WTC11 (cell line): Measurements from ENCODE around the gene NHLRC2. TPM values are rescaled to one million over a fixed set of nuclear protein-coding genes. Genes with fewer than 3 reads are reported as not detected.
A peak's percentile ranks its signal among the peaks of the same experiment; 100 is the strongest.

ENCODE experiments used
- ATAC-seq: fragments of 200-7000 bp; cut with Tn5 transposase; 2 replicates; pipeline ENCODE4 v1.10.0; 2021; ENCODE audit warnings: mild to moderate bottlenecking, moderate library complexity
- CTCF ChIA-PET: fragments of 300-600 bp; sonication (Branson Sonifier 250); formaldehyde crosslinking; loops from one replicate; lab custom pipeline; 2021; ENCODE audit warnings: antibody characterized with exemption; lab: Charles Lee
- POLR2A ChIA-PET: fragments of 350-600 bp; sonication (Branson Sonifier 250); formaldehyde crosslinking; loops from one replicate; lab custom pipeline; 2021; ENCODE audit warnings: antibody characterized with exemption; lab: Charles Lee
- DNase-seq: peaks from one replicate; pipeline ENCODE4 v3.0.0; 2021; ENCODE audit warnings: low spot score
- H3K27ac Mint-ChIP-seq: 2 replicates; pipeline ENCODE4 v1.8.0; 2021; ENCODE audit warnings: mixed read lengths
- H3K27me3 Mint-ChIP-seq: 2 replicates; pipeline ENCODE4 v1.8.0; 2021; ENCODE audit warnings: low read depth, mild to moderate bottlenecking, moderate library complexity, mixed read lengths
- H3K36me3 Mint-ChIP-seq: 2 replicates; pipeline ENCODE4 v1.8.0; 2021; ENCODE audit warnings: mixed read lengths
- H3K4me1 Mint-ChIP-seq: 2 replicates; pipeline ENCODE4 v1.8.0; 2022; ENCODE audit warnings: mixed read lengths
- H3K4me3 Mint-ChIP-seq: 2 replicates; pipeline ENCODE4 v1.8.0; 2021; ENCODE audit warnings: mild to moderate bottlenecking, moderate library complexity, mixed read lengths
- H3K9me3 Mint-ChIP-seq: 2 replicates; pipeline ENCODE4 v1.8.0; 2021; ENCODE audit warnings: mixed read lengths
- AR ChIP-seq: fragments of 250-450 bp; sonication (Bioruptor Pico); IDR thresholded peaks from 2 replicates; pipeline ENCODE4 v1.9.0; 2021; ENCODE audit warnings: mild to moderate bottlenecking
- ARID4B ChIP-seq: sonication (generic); formaldehyde crosslinking; IDR thresholded peaks from 2 replicates; pipeline ENCODE4 v1.8.0; 2023; ENCODE audit warnings: missing genetic modification reagents, mild to moderate bottlenecking, borderline replicate concordance
- ATF2 ChIP-seq: sonication (generic); formaldehyde crosslinking; IDR thresholded peaks from 2 replicates; pipeline ENCODE4 v1.8.1; 2022; ENCODE audit warnings: low read depth, missing genetic modification reagents, borderline replicate concordance
- E2F1 ChIP-seq: sonication (generic); formaldehyde crosslinking; IDR thresholded peaks from 2 replicates; pipeline ENCODE4 v1.8.0; 2022; ENCODE audit warnings: mild to moderate bottlenecking, missing genetic modification reagents
- E2F4 ChIP-seq: sonication (generic); formaldehyde crosslinking; IDR thresholded peaks from 2 replicates; pipeline ENCODE4 v1.8.1; 2022; ENCODE audit warnings: low read depth, mild to moderate bottlenecking, moderate library complexity, missing genetic modification reagents, borderline replicate concordance
- ELF4 ChIP-seq: sonication (generic); formaldehyde crosslinking; IDR thresholded peaks from 2 replicates; pipeline ENCODE4 v1.8.1; 2022; ENCODE audit warnings: low read depth, mild to moderate bottlenecking, moderate library complexity, missing genetic modification reagents
- HMGXB4 ChIP-seq: sonication (generic); formaldehyde crosslinking; IDR thresholded peaks from 2 replicates; pipeline ENCODE4 v1.8.1; 2023; ENCODE audit warnings: mild to moderate bottlenecking, moderate library complexity, missing genetic modification reagents
- IRF2 ChIP-seq: sonication (generic); formaldehyde crosslinking; IDR thresholded peaks from 2 replicates; pipeline ENCODE4 v1.8.0; 2022; ENCODE audit warnings: low read depth, missing genetic modification reagents, borderline replicate concordance
- NR3C1 ChIP-seq: sonication (generic); formaldehyde crosslinking; conservative IDR thresholded peaks from 2 replicates; pipeline ENCODE4 v1.8.1; 2023; ENCODE audit warnings: low read depth, mild to moderate bottlenecking, missing genetic modification reagents
- PRRX2 ChIP-seq: fragments of 250-450 bp; sonication (Bioruptor Pico); IDR thresholded peaks from 2 replicates; pipeline ENCODE4 v1.8.0; 2021; ENCODE audit warnings: mild to moderate bottlenecking
- SMAD4 ChIP-seq: sonication (generic); formaldehyde crosslinking; IDR thresholded peaks from 2 replicates; pipeline ENCODE4 v1.8.0; 2022; ENCODE audit warnings: mild to moderate bottlenecking, missing genetic modification reagents
- ZBTB43 ChIP-seq: sonication (generic); formaldehyde crosslinking; IDR thresholded peaks from 2 replicates; pipeline ENCODE4 v1.8.1; 2023; ENCODE audit warnings: mild to moderate bottlenecking, missing genetic modification reagents
- ZNF263 ChIP-seq: sonication (generic); formaldehyde crosslinking; IDR thresholded peaks from 2 replicates; pipeline ENCODE4 v1.8.1; 2022; ENCODE audit warnings: low read depth, mild to moderate bottlenecking, moderate library complexity, missing genetic modification reagents
- ZNF317 ChIP-seq: sonication (generic); formaldehyde crosslinking; IDR thresholded peaks from 2 replicates; pipeline ENCODE4 v1.8.1; 2023; ENCODE audit warnings: low read depth, mild to moderate bottlenecking, moderate library complexity, missing genetic modification reagents, borderline replicate concordance
- ZNF423 ChIP-seq: fragments of 250-450 bp; sonication (Bioruptor Pico); IDR thresholded peaks from 2 replicates; pipeline ENCODE4 v2.1.2; 2022; ENCODE audit warnings: mild to moderate bottlenecking, moderate library complexity
- total RNA-seq: library from RNA; stranded (reverse); gene quantifications from 3 replicates; pipeline ENCODE4 v1.2.3, GENCODE V29; 2021

Gene NHLRC2
- total RNA-seq, 1 experiment from 2014 or later: 37.9 TPM

- no peak for TF ChIP-seq NR3C1 (CRISPR knock-in tag)
- TF ChIP-seq ELF4 (CRISPR knock-in tag): no peak
- no peak for TF ChIP-seq ZNF317
- no peak for TF ChIP-seq SMAD4 (CRISPR knock-in tag)
- TF ChIP-seq PRRX2 (CRISPR knock-in tag): no peak
- TF ChIP-seq E2F4: no peak
- TF ChIP-seq IRF2 (CRISPR knock-in tag): no peak
- no peak for TF ChIP-seq ZNF263
- TF ChIP-seq AR: no peak
- no peak for TF ChIP-seq ATF2 (CRISPR knock-in tag)
- TF ChIP-seq, all 79 proteins: peak for 0
- H3K27ac Mint-ChIP-seq: peak overlapping the region; percentile 98
- CTCF ChIA-PET: interaction anchor here (0.6 kb wide), 1 partner anchor 148 kb away, joined by 3 read pairs; no protein-coding TSS in a partner anchor
- peaks cover 8% of the 10 kb centered on the region; the same call in 1 of the 2 replicates for H3K36me3 Mint-ChIP-seq
- H3K4me3 Mint-ChIP-seq: peak overlapping the region; percentile 96
- no peaks in the 10 kb centered on the region for H3K9me3 Mint-ChIP-seq
- DNase-seq (no peak), ATAC-seq (no peak)
- H3K4me1 Mint-ChIP-seq: peaks cover 25% of the 10 kb centered on the region
- POLR2A ChIA-PET: interaction anchor here (0.6 kb wide), 1 partner anchor 304 kb away, joined by 7 read pairs; no protein-coding TSS in a partner anchor
- H3K27me3 Mint-ChIP-seq: no peaks in the 10 kb centered on the region
Observed at GRCh38 chr10:113853578-113854012, 866 bp upstream of the NHLRC2 start.

- no peaks in the 10 kb centered on the region for H3K9me3 Mint-ChIP-seq
- peak overlapping the region; percentile 98 for H3K27ac Mint-ChIP-seq
- peak; percentile 65 for ATAC-seq
- peak; percentile 42 for DNase-seq
- CTCF ChIA-PET: interaction anchor here (1.0 kb wide), 1 partner anchor 175 kb away, joined by 3 read pairs; the partner anchor contains the start of gene CASP7
- H3K27me3 Mint-ChIP-seq: no peaks in the 10 kb centered on the region
- H3K4me3 Mint-ChIP-seq: peak overlapping the region; percentile 96
- peaks cover 17% of the 10 kb centered on the region for H3K36me3 Mint-ChIP-seq
- H3K4me1 Mint-ChIP-seq: peaks cover 25% of the 10 kb centered on the region
- POLR2A ChIA-PET: no interaction called here
- TF ChIP-seq PRRX2 (CRISPR knock-in tag) (no peak), ARID4B (CRISPR knock-in tag) (0 out of 2 replicates have a peak, but pooled peaks have one; percentile 41), HMGXB4 (peak; percentile 82), ZNF317 (no peak), ZBTB43 (CRISPR knock-in tag) (no peak; the same call in 1 of the 2 replicates), ZNF423 (peak; percentile 42; the same call in 1 of the 2 replicates), E2F1 (CRISPR knock-in tag) (no peak)
Observed at GRCh38 chr10:113854761-113855588, 514 bp downstream of the NHLRC2 start.
